WTC11 (cell line): ENCODE results near the gene TESK2. TPM values are rescaled to one million over a fixed set of nuclear protein-coding genes. Genes with fewer than 3 reads are reported as not detected.

Experiments used
- ATAC-seq: fragments of 200-7000 bp; cut with Tn5 transposase; 2 replicates; pipeline ENCODE4 v1.10.0; 2021; ENCODE audit warnings: mild to moderate bottlenecking, moderate library complexity
- CTCF ChIA-PET: fragments of 300-600 bp; sonication (Branson Sonifier 250); formaldehyde crosslinking; loops from one replicate; lab custom pipeline; 2021; ENCODE audit warnings: antibody characterized with exemption; lab: Charles Lee
- POLR2A ChIA-PET: fragments of 350-600 bp; sonication (Branson Sonifier 250); formaldehyde crosslinking; loops from one replicate; lab custom pipeline; 2021; ENCODE audit warnings: antibody characterized with exemption; lab: Charles Lee
- DNase-seq: peaks from one replicate; pipeline ENCODE4 v3.0.0; 2021; ENCODE audit warnings: low spot score
- H3K27ac Mint-ChIP-seq: 2 replicates; pipeline ENCODE4 v1.8.0; 2021; ENCODE audit warnings: mixed read lengths
- H3K27me3 Mint-ChIP-seq: 2 replicates; pipeline ENCODE4 v1.8.0; 2021; ENCODE audit warnings: low read depth, mild to moderate bottlenecking, moderate library complexity, mixed read lengths
- H3K36me3 Mint-ChIP-seq: 2 replicates; pipeline ENCODE4 v1.8.0; 2021; ENCODE audit warnings: mixed read lengths
- H3K4me1 Mint-ChIP-seq: 2 replicates; pipeline ENCODE4 v1.8.0; 2022; ENCODE audit warnings: mixed read lengths
- H3K4me3 Mint-ChIP-seq: 2 replicates; pipeline ENCODE4 v1.8.0; 2021; ENCODE audit warnings: mild to moderate bottlenecking, moderate library complexity, mixed read lengths
- H3K9me3 Mint-ChIP-seq: 2 replicates; pipeline ENCODE4 v1.8.0; 2021; ENCODE audit warnings: mixed read lengths
- ATF1 ChIP-seq: sonication (generic); formaldehyde crosslinking; IDR thresholded peaks from 2 replicates; pipeline ENCODE4 v1.8.1; 2023; ENCODE audit warnings: mild to moderate bottlenecking, moderate library complexity, missing genetic modification reagents
- EMX1 ChIP-seq: fragments of 250-450 bp; sonication (Bioruptor Pico); IDR thresholded peaks from 2 replicates; pipeline ENCODE4 v1.8.0; 2021; ENCODE audit warnings: mild to moderate bottlenecking
- ESRRA ChIP-seq: sonication (generic); formaldehyde crosslinking; IDR thresholded peaks from 2 replicates; pipeline ENCODE4 v1.8.1; 2022; ENCODE audit warnings: mild to moderate bottlenecking, missing genetic modification reagents, borderline replicate concordance
- GABPB1 ChIP-seq: sonication (generic); formaldehyde crosslinking; IDR thresholded peaks from 2 replicates; pipeline ENCODE4 v1.8.1; 2023; ENCODE audit warnings: mild to moderate bottlenecking, missing genetic modification reagents
- GRHL2 ChIP-seq: fragments of 250-450 bp; sonication (Bioruptor Pico); IDR thresholded peaks from 2 replicates; pipeline ENCODE4 v1.8.0; 2022; ENCODE audit warnings: mild to moderate bottlenecking, moderate library complexity; ENCODE audit not compliant: insufficient replicate concordance, severe bottlenecking
- JAZF1 ChIP-seq: fragments of 250-450 bp; sonication (Bioruptor Pico); IDR thresholded peaks from 2 replicates; pipeline ENCODE4 v1.9.0; 2021; ENCODE audit warnings: moderate library complexity, mild to moderate bottlenecking, inconsistent platforms
- MAX ChIP-seq: sonication (generic); formaldehyde crosslinking; IDR thresholded peaks from 2 replicates; pipeline ENCODE4 v1.8.0; 2022; ENCODE audit warnings: mild to moderate bottlenecking, missing genetic modification reagents
- NFYB ChIP-seq: sonication (generic); formaldehyde crosslinking; conservative IDR thresholded peaks from 2 replicates; pipeline ENCODE4 v1.8.0; 2022; ENCODE audit warnings: low read depth, missing genetic modification reagents
- NR1H2 ChIP-seq: sonication (generic); formaldehyde crosslinking; IDR thresholded peaks from 2 replicates; pipeline ENCODE4 v1.9.0; 2021; ENCODE audit warnings: mild to moderate bottlenecking, moderate library complexity, missing genetic modification reagents
- NR3C1 ChIP-seq: sonication (generic); formaldehyde crosslinking; conservative IDR thresholded peaks from 2 replicates; pipeline ENCODE4 v1.8.1; 2023; ENCODE audit warnings: low read depth, mild to moderate bottlenecking, missing genetic modification reagents
- PREB ChIP-seq: sonication (generic); formaldehyde crosslinking; IDR thresholded peaks from 2 replicates; pipeline ENCODE4 v1.8.1; 2022; ENCODE audit warnings: mild to moderate bottlenecking, missing genetic modification reagents, moderate library complexity, borderline replicate concordance
- PRRX2 ChIP-seq: fragments of 250-450 bp; sonication (Bioruptor Pico); IDR thresholded peaks from 2 replicates; pipeline ENCODE4 v1.8.0; 2021; ENCODE audit warnings: mild to moderate bottlenecking
- SMAD4 ChIP-seq: sonication (generic); formaldehyde crosslinking; IDR thresholded peaks from 2 replicates; pipeline ENCODE4 v1.8.0; 2022; ENCODE audit warnings: mild to moderate bottlenecking, missing genetic modification reagents
- SP1 ChIP-seq: sonication (generic); formaldehyde crosslinking; conservative IDR thresholded peaks from 2 replicates; pipeline ENCODE4 v1.8.1; 2022; ENCODE audit warnings: missing genetic modification reagents
- STAT6 ChIP-seq: sonication (generic); formaldehyde crosslinking; conservative IDR thresholded peaks from 2 replicates; pipeline ENCODE4 v1.8.1; 2023; ENCODE audit warnings: mild to moderate bottlenecking, low read depth, missing genetic modification reagents, moderate library complexity
- TP53 ChIP-seq: sonication (generic); formaldehyde crosslinking; IDR thresholded peaks from 2 replicates; pipeline ENCODE4 v1.8.1; 2023; ENCODE audit warnings: mild to moderate bottlenecking, missing genetic modification reagents
- USF1 ChIP-seq: sonication (generic); formaldehyde crosslinking; IDR thresholded peaks from 2 replicates; pipeline ENCODE4 v1.8.0; 2022; ENCODE audit warnings: mild to moderate bottlenecking, missing genetic modification reagents
- ZMAT4 ChIP-seq: fragments of 250-450 bp; sonication (Bioruptor Pico); IDR thresholded peaks from 2 replicates; pipeline ENCODE4 v1.9.0; 2021; ENCODE audit warnings: mild to moderate bottlenecking
- ZNF219 ChIP-seq: sonication (generic); formaldehyde crosslinking; IDR thresholded peaks from 2 replicates; pipeline ENCODE4 v1.8.0; 2023; ENCODE audit warnings: missing genetic modification reagents, mild to moderate bottlenecking, borderline replicate concordance
- ZNF396 ChIP-seq: fragments of 250-450 bp; sonication (Bioruptor Pico); IDR thresholded peaks from 2 replicates; pipeline ENCODE4 v1.8.0; 2021; ENCODE audit warnings: mild to moderate bottlenecking, moderate library complexity, borderline replicate concordance
- ZNF416 ChIP-seq: fragments of 250-450 bp; sonication (Bioruptor Pico); IDR thresholded peaks from 2 replicates; pipeline ENCODE4 v1.9.0; 2021; ENCODE audit warnings: mild to moderate bottlenecking, inconsistent platforms
- total RNA-seq: library from RNA; stranded (reverse); gene quantifications from 3 replicates; pipeline ENCODE4 v1.2.3, GENCODE V29; 2021
- TF ChIP-seq, protein P1 (sequence below): sonication (generic); formaldehyde crosslinking; IDR thresholded peaks from 2 replicates; pipeline ENCODE4 v1.8.1; 2023; ENCODE audit warnings: mild to moderate bottlenecking, missing genetic modification reagents
- TF ChIP-seq, protein P2 (sequence below): sonication (generic); formaldehyde crosslinking; IDR thresholded peaks from 2 replicates; pipeline ENCODE4 v1.8.0; 2023; ENCODE audit warnings: missing genetic modification reagents
- TF ChIP-seq, protein P3 (sequence below): sonication (generic); formaldehyde crosslinking; IDR thresholded peaks from 2 replicates; pipeline ENCODE4 v1.8.0; 2023; ENCODE audit warnings: mild to moderate bottlenecking, missing genetic modification reagents
- TF ChIP-seq, protein P4 (sequence below): fragments of 250-450 bp; sonication (Bioruptor Pico); IDR thresholded peaks from 2 replicates; pipeline ENCODE4 v1.8.0; 2021; ENCODE audit warnings: mild to moderate bottlenecking

TESK2 gene
- total RNA-seq, 1 experiment from 2014 or later = 13.3 TPM

DNA sequence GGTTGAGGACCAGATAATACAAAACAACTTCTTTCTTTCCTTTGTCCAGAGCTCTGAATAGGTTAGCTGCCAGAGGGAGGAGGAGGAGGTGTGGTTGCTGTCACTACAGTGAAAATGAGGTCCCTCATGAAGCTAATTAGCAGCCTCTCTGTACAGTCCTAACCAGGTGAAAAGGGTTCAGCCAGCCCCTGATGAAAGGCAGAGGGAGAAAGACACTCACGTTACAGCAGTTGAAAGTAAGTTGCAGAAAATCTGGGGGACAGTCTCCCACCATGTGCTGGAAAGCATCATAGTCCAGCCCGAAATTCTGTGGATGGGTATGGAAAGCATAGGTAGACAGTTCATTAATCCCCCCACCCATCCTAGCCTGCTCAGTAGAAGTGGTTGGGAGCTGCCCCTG lies 144.5 kb downstream of the TESK2 start:
- H3K27ac Mint-ChIP-seq = no peak overlapping the region
- no peaks in the 10 kb centered on the region for H3K27me3 Mint-ChIP-seq
- no peaks in the 10 kb centered on the region for H3K9me3 Mint-ChIP-seq
- TF ChIP-seq PRRX2 (CRISPR knock-in tag) (no peak), MAX (no peak), ZNF396 (CRISPR knock-in tag) (no peak), ESRRA (CRISPR knock-in tag) (no peak), SMAD4 (no peak), TP53 (no peak), JAZF1 (CRISPR knock-in tag) (no peak)
- TF ChIP-seq, protein P1, sequence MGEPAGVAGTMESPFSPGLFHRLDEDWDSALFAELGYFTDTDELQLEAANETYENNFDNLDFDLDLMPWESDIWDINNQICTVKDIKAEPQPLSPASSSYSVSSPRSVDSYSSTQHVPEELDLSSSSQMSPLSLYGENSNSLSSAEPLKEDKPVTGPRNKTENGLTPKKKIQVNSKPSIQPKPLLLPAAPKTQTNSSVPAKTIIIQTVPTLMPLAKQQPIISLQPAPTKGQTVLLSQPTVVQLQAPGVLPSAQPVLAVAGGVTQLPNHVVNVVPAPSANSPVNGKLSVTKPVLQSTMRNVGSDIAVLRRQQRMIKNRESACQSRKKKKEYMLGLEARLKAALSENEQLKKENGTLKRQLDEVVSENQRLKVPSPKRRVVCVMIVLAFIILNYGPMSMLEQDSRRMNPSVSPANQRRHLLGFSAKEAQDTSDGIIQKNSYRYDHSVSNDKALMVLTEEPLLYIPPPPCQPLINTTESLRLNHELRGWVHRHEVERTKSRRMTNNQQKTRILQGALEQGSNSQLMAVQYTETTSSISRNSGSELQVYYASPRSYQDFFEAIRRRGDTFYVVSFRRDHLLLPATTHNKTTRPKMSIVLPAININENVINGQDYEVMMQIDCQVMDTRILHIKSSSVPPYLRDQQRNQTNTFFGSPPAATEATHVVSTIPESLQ (CRISPR knock-in tag) = no peak
- no peak overlapping the region for H3K4me3 Mint-ChIP-seq
- ATAC-seq (no peak), DNase-seq (no peak)
- H3K4me1 Mint-ChIP-seq = no peaks in the 10 kb centered on the region
- ChIA-PET CTCF (no interaction called here), POLR2A (interaction anchor here (0.9 kb wide), 1 partner anchor 17 kb away, joined by 4 read pairs; no protein-coding TSS in a partner anchor)
- H3K36me3 Mint-ChIP-seq = peaks cover 23% of the 10 kb centered on the region

DNA sequence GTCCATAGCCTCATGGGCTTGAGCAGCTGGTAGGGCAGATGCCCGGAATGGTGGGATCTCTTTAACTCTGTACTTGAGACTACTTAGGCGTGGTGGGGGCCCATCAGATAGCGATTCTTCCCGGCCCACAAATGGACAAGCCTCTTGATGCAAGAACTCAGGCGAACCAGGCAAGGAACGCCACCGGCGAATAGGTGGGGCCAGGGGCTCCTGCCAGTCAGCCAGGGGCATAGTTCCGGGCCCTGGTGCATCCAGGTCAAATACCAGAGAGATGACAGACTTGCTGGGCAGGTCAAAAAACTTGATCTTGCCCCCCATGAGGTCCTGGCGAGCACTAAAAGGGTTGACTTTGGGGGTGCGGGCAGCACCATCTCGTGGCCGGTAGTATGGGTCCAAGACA lies 145.9 kb downstream of the TESK2 start:
- Mint-ChIP-seq H3K27me3 (no peaks in the 10 kb centered on the region), H3K9me3 (no peaks in the 10 kb centered on the region), H3K4me1 (peaks cover 9% of the 10 kb centered on the region), H3K36me3 (peaks cover 23% of the 10 kb centered on the region), H3K4me3 (no peak overlapping the region), H3K27ac (no peak overlapping the region)
- POLR2A ChIA-PET = no interaction called here
- DNase-seq = no peak
- no peak for ATAC-seq
- CTCF ChIA-PET = no interaction called here
- TF ChIP-seq GABPB1 (no peak), NR3C1 (no peak), EMX1 (CRISPR knock-in tag) (no peak), NR1H2 (no peak), STAT6 (CRISPR knock-in tag) (no peak), ATF1 (CRISPR knock-in tag) (no peak), SP1 (no peak), ZMAT4 (CRISPR knock-in tag) (no peak), PREB (CRISPR knock-in tag) (no peak), ZNF219 (CRISPR knock-in tag) (no peak), USF1 (CRISPR knock-in tag) (no peak), NFYB (no peak), ZNF416 (CRISPR knock-in tag) (no peak), GRHL2 (CRISPR knock-in tag) (no peak)
- TF ChIP-seq, protein P2, sequence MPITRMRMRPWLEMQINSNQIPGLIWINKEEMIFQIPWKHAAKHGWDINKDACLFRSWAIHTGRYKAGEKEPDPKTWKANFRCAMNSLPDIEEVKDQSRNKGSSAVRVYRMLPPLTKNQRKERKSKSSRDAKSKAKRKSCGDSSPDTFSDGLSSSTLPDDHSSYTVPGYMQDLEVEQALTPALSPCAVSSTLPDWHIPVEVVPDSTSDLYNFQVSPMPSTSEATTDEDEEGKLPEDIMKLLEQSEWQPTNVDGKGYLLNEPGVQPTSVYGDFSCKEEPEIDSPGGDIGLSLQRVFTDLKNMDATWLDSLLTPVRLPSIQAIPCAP = no peak
- TF ChIP-seq, protein P3, sequence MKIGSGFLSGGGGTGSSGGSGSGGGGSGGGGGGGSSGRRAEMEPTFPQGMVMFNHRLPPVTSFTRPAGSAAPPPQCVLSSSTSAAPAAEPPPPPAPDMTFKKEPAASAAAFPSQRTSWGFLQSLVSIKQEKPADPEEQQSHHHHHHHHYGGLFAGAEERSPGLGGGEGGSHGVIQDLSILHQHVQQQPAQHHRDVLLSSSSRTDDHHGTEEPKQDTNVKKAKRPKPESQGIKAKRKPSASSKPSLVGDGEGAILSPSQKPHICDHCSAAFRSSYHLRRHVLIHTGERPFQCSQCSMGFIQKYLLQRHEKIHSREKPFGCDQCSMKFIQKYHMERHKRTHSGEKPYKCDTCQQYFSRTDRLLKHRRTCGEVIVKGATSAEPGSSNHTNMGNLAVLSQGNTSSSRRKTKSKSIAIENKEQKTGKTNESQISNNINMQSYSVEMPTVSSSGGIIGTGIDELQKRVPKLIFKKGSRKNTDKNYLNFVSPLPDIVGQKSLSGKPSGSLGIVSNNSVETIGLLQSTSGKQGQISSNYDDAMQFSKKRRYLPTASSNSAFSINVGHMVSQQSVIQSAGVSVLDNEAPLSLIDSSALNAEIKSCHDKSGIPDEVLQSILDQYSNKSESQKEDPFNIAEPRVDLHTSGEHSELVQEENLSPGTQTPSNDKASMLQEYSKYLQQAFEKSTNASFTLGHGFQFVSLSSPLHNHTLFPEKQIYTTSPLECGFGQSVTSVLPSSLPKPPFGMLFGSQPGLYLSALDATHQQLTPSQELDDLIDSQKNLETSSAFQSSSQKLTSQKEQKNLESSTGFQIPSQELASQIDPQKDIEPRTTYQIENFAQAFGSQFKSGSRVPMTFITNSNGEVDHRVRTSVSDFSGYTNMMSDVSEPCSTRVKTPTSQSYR (CRISPR knock-in tag) = no peak
- TF ChIP-seq, protein P4, sequence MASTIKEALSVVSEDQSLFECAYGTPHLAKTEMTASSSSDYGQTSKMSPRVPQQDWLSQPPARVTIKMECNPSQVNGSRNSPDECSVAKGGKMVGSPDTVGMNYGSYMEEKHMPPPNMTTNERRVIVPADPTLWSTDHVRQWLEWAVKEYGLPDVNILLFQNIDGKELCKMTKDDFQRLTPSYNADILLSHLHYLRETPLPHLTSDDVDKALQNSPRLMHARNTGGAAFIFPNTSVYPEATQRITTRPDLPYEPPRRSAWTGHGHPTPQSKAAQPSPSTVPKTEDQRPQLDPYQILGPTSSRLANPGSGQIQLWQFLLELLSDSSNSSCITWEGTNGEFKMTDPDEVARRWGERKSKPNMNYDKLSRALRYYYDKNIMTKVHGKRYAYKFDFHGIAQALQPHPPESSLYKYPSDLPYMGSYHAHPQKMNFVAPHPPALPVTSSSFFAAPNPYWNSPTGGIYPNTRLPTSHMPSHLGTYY (CRISPR knock-in tag) = no peak
